ENCODE measurements around the gene GPATCH8.
"Not testable (repeated sequence)": the region's sequence is repeated elsewhere in the genome, so short reads cannot be mapped to it uniquely, and the experiment has no call there.

Gene GPATCH8

GRCh38 chr17:44523672-44523972 is 20.4 kb upstream of the GPATCH8 start:
- DNase-seq: no peak

- DNase-seq: peak; percentile 83
These were observed 19.9 kb upstream of the GPATCH8 start for GRCh38 chr17:44522883-44523671.

GRCh38 chr17:44518032-44518431 is 14.8 kb upstream of the GPATCH8 start:
- no peak for DNase-seq

- not testable (repeated sequence) for DNase-seq
These were observed 8.3 kb upstream of the GPATCH8 start for GRCh38 chr17:44511241-44512134.

GRCh38 chr17:44506939-44507604 is 3.9 kb upstream of the GPATCH8 start:
- DNase-seq: not testable (repeated sequence)

GRCh38 chr17:44502598-44503146 is 534 bp downstream of the GPATCH8 start:
- DNase-seq: no peak

- no peak for DNase-seq
These were observed 1.3 kb downstream of the GPATCH8 start for GRCh38 chr17:44501866-44502375.

GRCh38 chr17:44499722-44500121 is 3.5 kb downstream of the GPATCH8 start:
- no peak for DNase-seq

- no peak for DNase-seq
These were observed 6.4 kb downstream of the GPATCH8 start for GRCh38 chr17:44496815-44497214.

GRCh38 chr17:44493339-44493738 is 9.9 kb downstream of the GPATCH8 start:
- DNase-seq: no peak

GRCh38 chr17:44492706-44493272 is 10.4 kb downstream of the GPATCH8 start:
- DNase-seq: no peak

- DNase-seq: no peak
These were observed 13.6 kb downstream of the GPATCH8 start for GRCh38 chr17:44489581-44489980.

- no peak for DNase-seq
These were observed 16.0 kb downstream of the GPATCH8 start for GRCh38 chr17:44487170-44487569.

GRCh38 chr17:44473367-44473766 is 29.8 kb downstream of the GPATCH8 start:
- no peak for DNase-seq

- no peak for DNase-seq
These were observed 33.5 kb downstream of the GPATCH8 start for GRCh38 chr17:44469676-44470075.

- DNase-seq: no peak
These were observed 36.1 kb downstream of the GPATCH8 start for GRCh38 chr17:44467108-44467507.

GRCh38 chr17:44466339-44466738 is 36.9 kb downstream of the GPATCH8 start:
- no peak for DNase-seq

GRCh38 chr17:44465897-44466296 is 37.3 kb downstream of the GPATCH8 start:
- DNase-seq: no peak

- DNase-seq: no peak
These were observed 37.9 kb downstream of the GPATCH8 start for GRCh38 chr17:44465276-44465675.

GRCh38 chr17:44464037-44464436 is 39.2 kb downstream of the GPATCH8 start:
- no peak for DNase-seq

GRCh38 chr17:44451832-44452231 is 51.4 kb downstream of the GPATCH8 start:
- DNase-seq: no peak

GRCh38 chr17:44451016-44451627 is 52.1 kb downstream of the GPATCH8 start:
- no peak for DNase-seq

Data from activated CD4-positive, alpha-beta T cell treated with anti-CD3 and anti-CD28 coated beads for 48 hours (primary cell).